ENCODE measurements around the gene SPTBN4.

GRCh38 chr19:40597329-40597838, 130.6 kb downstream of the SPTBN4 start:
- TF ChIP-seq CTCF (IDR thresholded peaks at IDR 0.05) (no peak), ZFX (IDR thresholded peaks at IDR 0.05; ENCODE audit: borderline replicate concordance) (no peak)
